CD4-positive, alpha-beta T cell treated with Interleukin-15 for 4 hours (primary cell): Measurements from ENCODE around the gene TCF4.

Experiments
- DNase-seq: peaks from one replicate; pipeline ENCODE4 v3.0.0-alpha.2; 2020; ENCODE audit warnings: low spot score

The TCF4 gene

DNA sequence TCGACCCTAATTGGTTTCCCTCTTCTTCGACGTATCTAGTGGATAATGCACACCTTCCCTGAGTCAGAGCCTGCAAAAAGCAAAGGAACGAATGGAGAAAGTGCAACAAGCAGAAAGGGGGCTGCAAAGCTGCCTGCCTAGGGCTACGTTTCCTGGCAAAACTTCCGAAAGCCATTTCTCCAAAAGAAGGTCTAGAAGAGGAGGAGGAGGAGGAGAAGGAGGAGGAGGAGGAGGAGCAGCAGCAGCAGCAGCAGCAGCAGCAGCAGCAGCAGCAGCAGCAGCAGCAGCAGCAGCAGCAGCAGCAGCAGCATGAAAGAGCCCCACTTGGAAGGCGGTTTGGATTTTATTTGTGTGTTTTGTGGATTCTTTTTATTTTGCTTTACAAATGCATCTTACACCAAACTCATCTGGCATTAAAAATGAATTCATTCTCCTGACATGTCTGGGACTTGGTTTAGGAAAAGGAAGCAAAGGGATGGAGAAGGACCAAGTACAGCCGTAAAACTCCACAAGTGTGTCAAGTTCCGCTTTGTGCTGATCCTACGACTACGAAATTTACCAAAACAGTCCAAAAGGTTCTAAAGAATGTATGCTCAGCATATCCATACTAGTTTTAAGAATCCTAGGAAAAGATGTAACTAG, 2.0 kb downstream of the TCF4 start:
- DNase-seq: no peak

DNA sequence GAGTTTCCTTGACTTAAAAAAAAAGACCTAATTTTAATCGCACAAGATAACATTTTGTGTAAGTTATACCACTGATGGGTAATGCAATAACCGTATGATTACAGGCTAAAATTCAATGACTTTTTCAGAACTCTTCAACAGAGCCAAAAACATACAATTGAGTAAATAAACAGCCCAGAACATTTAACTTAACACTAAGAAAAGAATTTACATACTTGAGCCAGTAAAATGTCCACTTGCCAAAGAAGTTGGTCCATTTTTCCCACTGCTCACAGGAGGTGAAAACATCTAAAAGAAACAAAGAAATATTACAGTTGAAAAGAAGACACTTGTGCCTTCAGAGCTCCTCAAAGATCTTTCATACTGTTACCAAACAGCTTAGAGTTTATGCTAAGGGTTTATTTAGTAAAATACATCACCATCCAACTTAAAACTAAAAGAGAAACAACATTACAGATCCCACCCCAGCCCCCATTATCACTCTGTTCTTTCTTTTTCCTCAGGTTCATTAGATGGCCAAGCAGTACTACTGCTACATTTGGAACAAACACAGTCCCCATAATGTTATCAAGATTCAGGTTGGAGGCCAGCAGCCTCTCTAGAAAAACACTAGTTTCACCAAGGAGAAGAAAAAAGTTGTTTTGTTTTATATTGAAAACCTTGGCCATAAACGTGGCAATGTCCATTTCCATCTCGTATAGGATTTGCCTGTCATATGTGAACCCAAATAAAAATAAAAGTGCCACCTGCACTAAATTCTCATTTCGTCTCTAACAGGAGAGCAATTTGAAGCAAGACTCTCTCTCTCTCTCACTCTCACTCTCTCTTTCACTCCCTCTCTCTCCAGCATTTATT, 2.7 kb downstream of the TCF4 start:
- DNase-seq: no peak

DNA sequence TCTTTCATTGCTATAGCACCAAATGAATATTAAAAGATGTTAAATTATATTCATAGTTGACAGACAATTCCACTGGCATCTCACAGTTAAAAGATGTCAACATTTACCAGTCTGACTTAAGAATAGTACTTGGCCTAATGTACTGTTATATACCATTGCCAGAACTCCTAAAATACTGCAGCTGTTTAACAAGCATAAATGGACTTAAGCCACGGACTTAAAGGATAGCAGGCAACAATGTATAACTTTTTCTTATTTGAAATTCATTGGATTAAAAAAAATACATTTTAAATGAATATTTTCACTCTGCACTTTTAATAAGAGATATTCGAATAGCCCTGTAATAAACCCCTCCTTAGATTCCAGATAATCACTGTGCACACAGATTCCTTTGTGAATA, 3.8 kb downstream of the TCF4 start:
- no peak for DNase-seq

DNA sequence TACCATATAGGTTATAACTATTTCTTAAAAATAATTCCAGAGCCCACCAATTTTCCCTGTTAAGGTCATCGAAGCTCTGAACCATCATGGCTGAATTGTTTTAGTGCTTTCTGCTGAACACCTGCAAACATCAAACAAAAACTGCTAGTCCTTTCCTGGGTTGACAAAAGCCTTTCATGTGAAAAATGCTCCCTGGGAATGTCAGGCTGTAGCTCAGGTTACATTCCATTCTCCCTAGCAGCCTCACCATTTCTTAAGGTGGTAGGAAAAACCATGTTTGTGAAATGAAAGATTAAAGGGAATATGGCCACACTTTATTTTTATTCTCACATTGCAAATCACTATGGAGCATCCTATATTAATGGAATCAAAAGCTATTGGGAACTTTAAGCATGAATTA, 5.7 kb downstream of the TCF4 start:
- no peak for DNase-seq

DNA sequence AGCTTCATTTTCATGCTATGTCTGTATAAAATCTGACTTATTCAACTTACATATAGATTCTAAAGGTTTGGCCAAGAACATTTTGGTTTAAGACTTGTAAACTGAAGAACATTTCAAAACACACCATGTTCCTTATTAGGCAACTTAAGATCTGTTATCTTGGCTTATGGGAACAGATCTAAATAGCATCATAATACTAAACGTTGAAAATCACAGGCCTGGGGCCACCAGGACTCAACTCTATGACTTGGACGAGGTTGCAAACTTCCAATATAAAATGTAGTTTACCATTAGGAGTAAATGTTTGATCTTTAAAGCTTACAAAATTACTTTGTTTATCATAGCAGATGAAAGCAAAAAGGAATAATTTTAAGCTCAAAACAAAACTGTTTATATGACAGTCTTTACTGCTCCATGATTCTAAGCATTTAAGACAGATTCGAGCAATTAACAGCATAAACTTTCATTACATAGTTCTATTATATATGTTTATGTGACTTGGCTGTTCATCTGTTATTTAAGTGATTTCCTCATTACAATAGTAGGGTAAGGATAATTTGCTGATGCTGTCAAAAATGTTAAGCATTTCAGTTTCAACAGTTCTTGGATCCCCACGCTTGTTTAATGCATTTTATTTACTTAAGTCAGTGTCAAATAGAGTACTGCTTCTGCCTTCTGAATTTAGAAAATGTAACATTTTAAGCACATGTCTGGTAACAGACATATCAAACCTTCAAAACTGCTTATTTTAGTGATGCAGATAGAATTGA, 8.3 kb downstream of the TCF4 start:
- DNase-seq: no peak

DNA sequence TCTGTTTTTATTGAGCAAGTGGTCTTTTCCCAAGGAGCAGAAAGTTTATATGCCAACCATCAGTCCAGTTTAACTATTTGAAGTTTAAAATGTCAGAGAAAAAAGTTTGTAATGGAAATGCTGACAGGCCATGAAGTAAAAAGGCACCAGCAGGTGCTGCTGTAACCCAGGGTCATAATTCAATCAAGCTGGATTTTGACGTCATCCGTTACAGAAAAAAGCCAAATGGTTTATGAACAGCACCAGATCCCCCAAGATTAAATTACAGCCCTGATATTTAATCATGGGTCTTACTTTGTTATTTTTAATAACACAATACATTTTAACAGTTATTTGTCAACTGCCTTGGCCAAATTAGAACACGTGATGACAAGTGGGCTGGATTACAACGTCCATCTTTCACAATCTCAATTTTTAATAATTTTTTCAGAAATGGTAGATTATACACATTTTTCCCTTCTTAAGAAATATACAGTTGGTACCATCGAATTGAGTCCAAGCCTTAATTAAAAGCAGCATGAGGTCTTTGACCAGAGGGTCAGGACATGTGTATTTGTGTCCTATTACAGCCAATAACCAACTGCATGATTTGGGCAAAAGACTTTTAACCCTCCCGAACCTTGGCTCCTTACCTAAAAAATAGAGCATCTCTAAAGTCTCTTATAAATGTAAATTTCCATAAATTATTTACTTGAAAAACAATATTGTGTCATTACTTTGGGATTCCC, 10.0 kb downstream of the TCF4 start:
- DNase-seq: no peak

DNA sequence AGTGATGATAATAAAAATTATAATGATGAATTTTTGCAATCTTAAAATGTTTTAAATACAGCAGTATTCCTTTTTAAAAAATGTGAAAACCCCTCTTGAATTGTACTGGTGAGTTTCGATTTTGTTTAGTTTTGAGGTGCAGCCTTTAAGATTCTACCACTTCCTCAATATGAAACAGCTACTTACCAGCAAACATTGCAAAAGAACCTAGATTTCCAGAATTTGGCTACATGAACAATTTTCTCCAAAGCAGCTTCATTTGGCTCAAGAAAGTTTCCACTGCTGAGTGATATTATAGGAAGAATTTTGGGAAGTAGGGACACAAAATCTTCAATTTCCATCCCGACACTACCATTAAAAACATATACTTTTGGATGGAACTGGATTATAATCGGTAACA, 12.0 kb downstream of the TCF4 start:
- DNase-seq: no peak

DNA sequence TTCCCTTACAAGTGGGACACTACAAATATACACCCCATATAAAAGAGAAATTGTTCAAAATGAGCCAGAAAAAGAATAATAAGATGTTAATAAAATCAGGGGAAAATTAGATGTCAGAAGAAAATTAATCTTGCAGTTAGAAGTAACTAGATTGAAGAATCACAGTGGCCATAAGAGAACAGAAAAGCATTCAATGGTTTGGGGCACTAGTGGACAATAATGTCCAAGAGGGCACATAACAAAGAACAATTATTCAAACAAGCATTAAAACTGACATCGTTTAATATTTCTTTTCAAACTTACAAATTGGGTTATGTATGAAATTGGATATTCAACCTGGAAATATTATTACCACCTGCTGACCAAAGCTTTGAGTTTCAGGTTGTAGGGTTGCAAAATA, 12.9 kb downstream of the TCF4 start:
- no peak for DNase-seq

DNA sequence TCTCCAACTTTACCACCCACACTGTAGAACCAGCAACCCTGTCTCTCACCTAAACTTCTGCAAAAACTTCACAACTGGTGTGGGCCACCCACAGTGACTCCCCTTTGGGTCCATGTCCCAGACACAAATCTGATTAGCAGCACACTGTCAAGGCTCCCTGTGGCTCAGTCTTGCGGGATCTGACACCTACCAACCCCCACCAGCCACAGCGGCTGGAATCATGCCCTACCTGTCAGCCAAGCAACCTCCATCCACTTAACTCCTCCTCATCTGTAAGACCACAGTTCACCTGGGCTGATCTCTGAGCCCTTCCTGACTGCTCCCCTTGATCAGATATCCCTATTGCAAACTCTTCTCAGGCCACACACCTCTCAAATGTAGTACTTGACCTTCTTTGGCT, 14.6 kb downstream of the TCF4 start:
- DNase-seq: no peak

DNA sequence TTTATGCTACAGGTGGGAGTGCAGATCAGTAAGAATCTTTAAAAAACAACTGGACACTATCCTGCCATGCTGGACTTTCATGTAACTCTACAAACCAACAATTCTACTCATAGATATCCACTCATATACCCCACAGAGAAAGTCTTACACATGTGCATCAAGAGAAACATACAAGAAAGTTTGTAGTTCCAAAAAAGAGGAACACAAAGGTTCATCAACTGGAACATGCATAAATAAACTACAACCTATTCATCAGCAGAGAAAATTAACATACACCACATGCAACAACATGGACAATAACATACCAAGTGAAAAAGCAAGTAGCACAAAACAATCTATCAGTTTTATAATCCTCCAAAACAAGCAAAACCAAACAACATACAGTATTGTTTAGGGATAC, 17.0 kb downstream of the TCF4 start:
- DNase-seq: no peak

DNA sequence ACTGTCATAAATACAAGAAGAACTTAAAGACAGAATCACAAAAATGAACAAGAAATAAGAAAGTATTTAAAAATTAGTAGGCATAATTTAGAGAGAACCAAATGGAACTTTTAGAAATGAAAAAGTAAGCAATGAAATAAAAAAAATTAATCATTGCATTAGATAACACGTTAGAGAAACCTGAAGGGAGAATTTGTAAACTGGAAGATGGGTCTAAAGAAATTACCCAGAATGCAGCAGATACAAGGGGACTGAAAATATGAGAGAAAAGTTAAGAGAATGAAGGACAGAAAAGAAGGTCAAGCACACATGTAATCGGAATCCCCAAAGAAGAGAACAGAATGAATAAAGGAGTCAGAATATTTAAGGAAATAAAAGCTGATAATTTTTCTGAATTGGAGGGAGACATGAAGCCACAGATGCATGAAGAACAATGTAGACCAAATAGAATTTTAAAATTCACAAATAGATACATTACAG, 21.5 kb downstream of the TCF4 start:
- DNase-seq: no peak

DNA sequence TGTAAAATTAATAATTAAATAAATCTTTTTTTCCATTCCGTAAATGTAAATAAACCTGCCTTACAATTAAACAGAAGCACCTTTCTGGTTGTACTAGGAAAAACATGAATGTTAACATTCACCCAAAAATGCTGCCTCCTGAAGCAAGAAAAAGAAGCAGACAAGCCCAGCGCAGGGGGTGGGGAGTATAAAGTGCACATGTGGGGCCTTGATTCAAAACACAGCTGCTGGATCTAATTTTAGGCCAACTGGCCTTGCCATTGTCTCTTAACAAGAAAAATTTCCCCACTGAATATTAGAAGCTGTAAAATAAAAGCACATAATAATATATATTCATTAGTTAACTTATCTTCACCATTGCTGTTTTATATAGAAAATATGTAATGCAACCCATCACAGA, 28.3 kb downstream of the TCF4 start:
- DNase-seq: no peak

DNA sequence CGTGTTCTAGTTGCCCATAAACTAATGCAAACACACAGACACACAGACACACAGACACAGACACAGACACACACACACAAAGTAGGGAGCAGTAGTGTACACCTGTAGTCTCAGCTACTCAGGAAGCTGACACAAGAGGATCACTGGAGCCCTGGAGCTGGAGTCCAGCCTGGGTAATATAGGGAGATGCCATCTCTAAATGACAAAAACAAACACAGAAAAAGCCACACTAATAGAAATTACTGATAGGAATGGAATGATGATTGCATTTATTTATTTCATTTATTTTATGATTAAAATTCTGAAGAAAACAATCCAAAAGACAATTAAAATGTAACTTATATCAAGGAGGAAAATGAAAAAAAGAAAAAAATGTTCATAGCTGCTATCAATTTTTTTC, 30.8 kb downstream of the TCF4 start:
- no peak for DNase-seq

DNA sequence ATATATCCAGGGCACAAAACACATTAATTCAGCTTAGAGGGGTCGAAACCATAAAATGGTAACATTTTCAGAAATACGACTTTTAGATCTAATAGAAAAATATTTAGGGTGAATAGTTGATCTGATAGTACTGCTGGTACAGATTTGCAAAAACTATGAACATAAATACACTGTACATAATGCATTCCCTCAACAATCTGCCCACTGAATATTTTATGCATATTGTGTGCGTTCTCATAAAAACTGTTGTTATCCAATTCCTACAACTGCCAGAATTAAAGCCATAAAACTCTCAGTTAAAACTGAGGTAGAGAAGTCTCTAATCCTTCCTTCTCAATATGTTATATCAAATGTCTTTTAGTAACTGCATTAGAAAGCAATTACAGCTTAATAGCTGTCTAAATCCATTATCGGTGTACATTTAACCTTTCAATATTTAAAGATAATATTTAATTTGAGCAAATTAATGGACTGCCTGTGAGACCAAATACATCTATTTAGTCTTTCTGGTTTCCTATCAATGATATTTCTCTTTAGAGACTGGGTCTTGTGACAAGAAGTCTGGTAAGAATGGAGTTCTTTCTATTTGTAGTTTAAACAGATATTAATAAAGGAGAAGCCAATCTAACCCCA, 32.5 kb downstream of the TCF4 start:
- DNase-seq: no peak

DNA sequence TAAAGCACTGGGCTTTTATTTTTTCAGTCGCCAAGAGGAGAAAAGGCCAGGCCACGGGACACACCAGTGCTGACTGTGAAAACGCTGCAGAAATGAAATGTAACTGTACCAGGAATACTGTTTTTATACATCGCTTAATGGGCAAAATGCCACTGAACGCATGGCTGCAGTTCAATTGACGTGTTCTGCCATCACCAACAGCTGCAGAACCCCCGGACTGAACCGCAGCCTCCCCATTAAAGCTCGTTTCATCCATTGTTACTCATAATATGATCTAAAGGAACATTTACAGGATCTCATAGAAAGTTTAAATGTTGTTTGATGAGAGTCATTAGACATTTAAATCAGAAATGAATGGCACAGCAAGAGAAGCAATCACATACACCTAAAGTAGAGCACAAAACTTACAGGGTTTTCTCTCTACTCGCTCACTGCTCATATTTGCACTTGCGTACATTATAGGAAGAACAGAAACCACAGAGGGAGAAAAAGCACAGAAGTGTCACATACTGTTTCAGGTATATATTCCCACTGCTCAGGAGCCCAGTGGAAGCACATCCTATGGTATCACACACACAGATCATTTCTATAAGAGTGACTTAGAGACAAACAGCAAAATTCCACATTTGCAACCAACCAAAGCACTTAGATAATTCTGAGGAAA, 35.3 kb downstream of the TCF4 start:
- no peak for DNase-seq

DNA sequence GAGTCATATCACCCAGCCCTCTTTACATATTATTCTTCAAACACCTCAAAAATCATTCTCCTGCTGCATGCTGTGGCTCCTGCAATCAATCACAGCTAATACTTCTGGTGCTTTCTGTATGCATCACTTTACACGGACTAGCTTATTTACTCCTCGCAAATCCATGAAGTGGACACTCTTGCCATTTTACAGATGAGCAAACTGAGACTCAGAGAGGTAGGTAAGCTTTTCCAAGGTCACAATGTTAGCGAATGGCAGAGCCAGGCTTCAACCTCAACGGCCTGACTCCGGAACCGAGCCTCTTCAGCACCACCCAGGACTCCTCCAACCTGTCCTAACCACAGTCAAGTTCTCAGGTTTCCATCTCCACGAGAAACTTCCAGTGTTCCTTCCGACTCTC, 36.8 kb downstream of the TCF4 start:
- DNase-seq: no peak

DNA sequence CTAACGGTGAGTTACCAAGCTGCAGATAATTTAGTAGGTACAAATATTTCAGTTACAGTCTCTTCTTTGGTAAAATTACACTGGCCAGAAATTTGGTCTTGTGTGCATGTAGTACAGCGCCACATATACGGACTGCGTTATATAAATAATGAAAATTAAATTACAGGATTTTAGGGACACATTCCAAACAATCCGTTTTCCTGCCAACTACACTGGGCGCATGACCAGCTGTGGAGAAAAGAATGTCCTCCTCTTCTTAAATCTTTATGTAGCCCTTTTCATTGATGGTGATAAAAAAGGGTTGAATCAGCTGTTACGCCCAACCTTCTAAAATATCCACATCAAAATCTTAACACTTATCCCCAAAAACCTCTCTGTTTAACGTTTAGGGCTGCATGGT, 37.5 kb downstream of the TCF4 start:
- DNase-seq: no peak

DNA sequence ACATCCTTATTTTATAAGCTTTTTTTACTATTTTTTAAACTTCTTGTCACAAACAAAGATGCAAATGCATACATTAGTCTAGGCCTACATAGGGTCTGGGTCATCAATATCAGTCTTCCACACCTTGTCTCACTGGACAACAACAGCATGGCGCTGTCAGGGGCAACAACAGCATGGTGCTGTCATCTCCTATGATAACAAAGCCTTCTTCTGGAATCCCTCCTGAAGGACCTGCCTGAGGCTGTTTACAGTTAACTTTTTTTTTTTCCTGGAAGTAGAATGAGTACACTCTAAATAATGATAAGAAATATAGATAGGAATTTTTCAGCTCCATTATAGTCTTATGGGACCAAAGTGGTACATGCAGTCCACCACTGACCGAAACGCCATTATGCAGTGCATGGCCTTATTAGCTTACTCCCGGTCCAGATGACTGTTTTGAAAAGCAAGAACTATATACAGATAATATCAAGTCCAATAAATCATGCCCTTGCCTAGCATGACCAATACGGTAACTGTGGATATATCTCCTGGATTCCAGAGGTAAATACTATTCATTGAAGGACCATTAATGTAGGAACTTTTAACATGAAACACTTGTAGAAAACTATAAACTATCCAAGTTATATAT, 38.4 kb downstream of the TCF4 start:
- DNase-seq: no peak

DNA sequence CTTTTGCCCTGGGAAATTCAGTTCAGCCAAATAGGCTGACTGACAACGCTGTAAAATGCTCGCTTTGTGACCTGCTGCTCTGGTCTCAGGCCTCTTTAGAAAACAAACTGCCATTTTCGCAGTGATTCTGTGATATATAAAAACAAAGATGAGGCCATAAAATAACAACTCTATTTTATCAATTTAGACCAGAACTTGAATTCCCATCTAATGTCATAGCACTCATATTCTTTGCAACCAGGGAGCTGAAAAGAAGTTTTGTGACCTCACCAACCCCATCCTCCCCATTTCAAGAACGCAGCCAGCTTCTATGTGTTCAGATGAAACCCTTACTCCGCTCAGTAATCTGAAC, 40.3 kb downstream of the TCF4 start:
- no peak for DNase-seq

DNA sequence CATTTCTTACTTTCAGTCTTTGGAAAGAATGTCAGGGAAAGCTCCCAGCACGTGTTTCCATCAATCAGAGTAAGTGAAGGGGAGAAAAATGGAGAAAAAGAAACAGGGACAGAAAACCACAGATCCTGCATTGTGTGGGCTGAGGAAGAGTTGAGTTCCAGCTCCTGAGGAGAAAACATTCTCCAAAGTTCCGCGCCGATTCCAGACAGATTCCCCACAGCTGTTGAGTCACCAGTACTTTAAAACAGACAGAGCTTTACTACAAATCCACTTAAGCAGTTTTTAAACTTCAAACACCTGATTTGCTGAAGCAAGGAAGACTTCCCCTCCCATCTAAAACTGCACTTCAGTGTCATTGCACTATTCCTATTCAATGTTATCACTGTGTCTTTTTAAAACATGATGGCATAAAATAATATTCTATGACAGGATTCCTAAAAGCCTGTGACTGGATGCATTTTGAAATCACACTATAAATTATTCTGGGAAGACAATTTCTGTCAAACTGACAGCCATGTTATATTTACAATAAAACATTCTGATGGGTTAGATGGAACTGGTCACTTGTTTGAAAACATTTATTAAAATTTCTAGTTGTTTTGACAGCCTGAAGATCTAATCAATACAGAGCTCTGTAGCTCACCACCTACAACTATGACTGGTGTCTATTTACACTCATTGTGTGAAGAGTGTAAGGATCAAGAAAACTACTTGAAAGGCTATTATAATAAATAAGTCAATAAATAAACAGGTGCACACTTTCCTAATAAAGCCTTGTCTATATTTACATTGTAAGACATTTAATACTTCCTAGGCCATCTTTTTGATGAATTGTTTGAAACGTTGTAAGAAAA, 40.9 kb downstream of the TCF4 start:
- no peak for DNase-seq
